ENCODE results near the gene PCDH7. TPM values are rescaled to one million over a fixed set of nuclear protein-coding genes. Genes with fewer than 3 reads are reported as not detected.

PCDH7 gene, protein sequence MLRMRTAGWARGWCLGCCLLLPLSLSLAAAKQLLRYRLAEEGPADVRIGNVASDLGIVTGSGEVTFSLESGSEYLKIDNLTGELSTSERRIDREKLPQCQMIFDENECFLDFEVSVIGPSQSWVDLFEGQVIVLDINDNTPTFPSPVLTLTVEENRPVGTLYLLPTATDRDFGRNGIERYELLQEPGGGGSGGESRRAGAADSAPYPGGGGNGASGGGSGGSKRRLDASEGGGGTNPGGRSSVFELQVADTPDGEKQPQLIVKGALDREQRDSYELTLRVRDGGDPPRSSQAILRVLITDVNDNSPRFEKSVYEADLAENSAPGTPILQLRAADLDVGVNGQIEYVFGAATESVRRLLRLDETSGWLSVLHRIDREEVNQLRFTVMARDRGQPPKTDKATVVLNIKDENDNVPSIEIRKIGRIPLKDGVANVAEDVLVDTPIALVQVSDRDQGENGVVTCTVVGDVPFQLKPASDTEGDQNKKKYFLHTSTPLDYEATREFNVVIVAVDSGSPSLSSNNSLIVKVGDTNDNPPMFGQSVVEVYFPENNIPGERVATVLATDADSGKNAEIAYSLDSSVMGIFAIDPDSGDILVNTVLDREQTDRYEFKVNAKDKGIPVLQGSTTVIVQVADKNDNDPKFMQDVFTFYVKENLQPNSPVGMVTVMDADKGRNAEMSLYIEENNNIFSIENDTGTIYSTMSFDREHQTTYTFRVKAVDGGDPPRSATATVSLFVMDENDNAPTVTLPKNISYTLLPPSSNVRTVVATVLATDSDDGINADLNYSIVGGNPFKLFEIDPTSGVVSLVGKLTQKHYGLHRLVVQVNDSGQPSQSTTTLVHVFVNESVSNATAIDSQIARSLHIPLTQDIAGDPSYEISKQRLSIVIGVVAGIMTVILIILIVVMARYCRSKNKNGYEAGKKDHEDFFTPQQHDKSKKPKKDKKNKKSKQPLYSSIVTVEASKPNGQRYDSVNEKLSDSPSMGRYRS (N-terminal part only)
- total RNA-seq (2014; rRNA removed; shearing (Covaris generic)): 2.0 and 3.5 TPM in 2 replicates

DNA sequence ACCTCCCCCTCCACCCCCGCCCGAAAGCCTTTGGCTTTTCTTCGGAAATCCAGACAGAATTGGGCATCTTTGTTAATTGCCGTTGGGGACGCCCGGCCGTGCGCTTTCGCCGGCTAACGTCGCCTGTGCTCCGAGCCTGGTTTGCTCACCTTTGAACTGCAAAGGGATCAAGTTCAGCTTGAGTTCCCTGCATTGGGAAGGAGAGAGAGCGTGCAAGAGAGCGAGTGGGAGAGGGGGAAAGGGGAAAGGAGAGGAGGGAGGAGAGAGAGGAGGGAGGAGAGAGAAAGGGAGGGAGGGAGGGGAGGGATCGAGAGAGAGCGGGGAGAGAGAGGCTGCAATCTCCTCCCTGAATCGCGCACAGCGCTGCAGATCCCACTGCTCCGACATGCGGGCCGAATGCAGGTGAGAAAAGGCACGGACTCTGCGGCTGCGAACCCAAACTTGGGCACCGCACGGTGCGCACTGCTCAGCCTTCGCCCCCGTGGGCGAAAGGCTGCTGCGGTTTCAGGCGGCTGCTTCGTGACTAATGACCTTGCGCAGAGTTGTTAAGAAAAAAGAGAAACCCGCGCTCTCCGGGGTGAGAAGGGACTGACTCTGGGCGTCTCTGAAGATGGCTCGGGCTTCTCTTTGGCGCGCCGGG is at the start of gene PCDH7:
Gene PCDH7, plus strand, starts transcription at position 349 of the 640 bp plus-strand sequence. CDS start 1,054 bp downstream, outside the sequence.

